NCI-H1694 (cell line): ENCODE results near the gene CLSTN2.
A peak's percentile ranks its signal among the peaks of the same experiment; 100 is the strongest.

Experiments used
- DNase-seq: peaks from one replicate; lab custom pipeline; 2025; lab: John Stamatoyannopoulos, UW

The CLSTN2 gene

DNA sequence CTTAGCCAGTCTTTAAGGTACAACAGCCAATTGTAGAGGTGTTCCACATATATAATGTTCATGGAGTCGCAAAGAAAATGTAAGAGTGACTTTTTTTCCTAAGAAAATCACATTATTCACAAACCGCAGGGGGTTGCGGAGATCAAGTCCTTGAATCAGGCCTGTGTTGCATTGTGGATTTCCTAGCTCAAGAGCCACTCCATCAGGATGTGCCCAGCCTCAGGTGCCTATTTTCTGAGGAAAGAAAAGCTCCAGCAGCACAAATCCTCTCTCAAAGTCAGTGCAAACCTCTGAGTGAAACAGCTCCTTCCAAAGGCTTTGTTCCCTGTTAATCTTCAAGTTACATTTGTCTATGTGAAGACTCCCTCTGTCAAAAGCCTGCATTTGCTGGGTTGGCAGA is 349.4 kb downstream of the CLSTN2 start:
- DNase-seq = no peak

DNA sequence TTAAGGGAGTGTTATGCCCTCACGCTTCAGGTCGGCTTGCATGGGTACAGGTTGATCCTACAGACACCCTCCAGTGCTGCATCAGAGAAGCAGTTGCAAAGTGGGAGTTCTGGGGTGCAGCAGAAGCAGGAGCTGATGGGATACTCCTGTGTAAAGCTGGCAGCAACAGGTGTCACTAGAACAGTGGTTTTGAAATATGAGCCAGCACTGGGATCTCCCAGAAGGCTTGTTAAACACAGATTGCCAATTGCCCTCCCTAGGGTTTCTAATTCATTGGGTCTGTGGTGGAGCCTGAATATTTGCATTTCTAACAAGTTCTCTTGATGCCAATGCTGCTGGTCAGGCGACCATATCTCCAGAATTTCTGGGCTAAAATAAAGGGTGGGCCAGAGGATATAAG is 350.4 kb downstream of the CLSTN2 start:
- DNase-seq = no peak

DNA sequence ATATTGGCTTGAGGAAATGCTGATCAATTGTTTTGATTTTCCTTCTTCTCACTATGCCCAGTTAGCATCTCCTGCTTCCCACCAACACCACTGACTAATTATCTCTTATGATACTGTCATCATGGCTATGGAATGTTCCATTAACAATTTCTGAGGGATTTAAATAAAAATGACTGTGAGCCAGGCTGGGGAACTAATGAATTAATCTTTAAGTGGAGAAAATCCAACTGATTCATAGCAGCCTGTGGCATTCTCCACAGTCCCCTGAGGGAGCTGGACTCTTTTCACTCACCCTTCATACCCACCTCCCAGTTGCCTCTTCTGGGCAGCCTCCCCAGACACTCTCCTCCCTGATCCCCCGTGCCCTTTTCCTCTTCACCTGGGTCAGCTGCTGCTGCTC is 353.6 kb downstream of the CLSTN2 start:
- no peak for DNase-seq

DNA sequence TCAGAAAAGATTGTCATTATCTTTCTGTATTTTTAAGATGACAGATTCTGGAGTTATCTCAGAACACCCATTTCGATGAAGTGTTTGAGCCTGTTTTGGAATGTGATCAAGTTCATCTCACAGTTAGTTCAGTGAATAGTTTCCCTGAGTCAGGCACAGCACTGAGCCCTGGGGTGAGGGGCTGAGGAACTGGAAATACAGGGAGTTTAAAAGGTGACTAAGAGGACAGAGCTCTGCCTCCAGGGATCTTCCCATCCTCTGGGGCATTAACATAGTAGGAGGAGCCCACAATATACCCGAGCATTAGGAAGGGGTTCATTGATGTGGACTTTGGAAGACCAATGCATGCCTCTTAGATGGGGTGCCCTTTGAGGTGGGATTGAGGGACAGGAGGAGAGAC is 355.1 kb downstream of the CLSTN2 start:
- DNase-seq = no peak

DNA sequence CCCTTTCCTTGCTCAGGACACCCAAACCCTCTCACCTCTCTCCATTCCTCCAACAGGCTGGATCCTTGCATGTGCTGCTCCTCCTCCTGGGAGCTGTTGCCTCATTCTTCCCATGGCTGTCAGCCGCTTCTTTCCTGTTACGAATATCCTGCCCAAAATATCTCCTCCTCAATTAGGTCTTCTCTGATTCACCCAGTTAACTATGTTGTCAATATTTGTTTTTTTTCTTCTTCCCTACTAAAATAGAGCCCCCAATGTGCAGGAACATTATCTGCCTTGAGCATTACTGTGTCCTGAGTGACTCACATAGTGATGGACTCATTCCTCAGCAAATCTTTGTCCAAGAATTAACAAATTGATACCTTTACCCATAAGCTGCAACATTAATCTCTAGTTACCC is 357.2 kb downstream of the CLSTN2 start:
- DNase-seq = no peak

DNA sequence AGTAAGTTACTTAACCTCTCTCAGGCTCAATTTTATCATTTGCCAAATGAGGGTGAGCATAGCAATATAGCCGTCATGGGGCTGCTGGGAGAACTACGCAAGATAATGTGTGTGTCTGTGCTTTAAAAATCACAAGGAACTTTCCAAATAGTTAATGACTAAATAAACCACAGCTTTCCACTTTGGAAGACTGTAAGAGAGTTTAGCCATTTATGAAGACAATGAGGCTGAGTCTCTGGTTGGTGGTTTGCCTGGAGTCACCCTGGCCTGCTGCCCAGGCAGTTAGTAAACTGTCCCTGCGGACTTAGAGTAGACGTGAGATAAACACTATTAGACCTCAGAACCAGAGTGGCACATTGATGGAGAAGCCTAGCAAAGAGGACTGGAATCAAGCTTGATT is 357.7 kb downstream of the CLSTN2 start:
- DNase-seq = no peak

DNA sequence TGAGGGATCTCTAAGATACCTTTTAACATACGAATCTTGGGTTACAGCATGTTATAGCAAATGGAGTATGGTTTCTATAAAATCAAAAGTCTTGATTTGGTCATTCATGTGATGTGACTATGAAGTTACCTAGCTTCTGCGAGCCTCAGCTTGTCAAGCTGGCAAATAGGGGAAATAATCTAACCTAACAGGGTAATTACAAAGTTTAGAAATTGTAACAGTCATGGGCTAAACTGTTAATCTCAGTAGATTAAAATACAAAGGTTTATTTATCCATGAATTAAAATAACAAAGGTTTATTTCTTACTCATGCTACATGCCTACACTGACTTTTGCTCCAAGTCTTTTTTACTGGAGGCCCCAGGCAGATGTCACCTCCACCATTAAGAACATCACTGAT is 359.1 kb downstream of the CLSTN2 start:
- DNase-seq = no peak

DNA sequence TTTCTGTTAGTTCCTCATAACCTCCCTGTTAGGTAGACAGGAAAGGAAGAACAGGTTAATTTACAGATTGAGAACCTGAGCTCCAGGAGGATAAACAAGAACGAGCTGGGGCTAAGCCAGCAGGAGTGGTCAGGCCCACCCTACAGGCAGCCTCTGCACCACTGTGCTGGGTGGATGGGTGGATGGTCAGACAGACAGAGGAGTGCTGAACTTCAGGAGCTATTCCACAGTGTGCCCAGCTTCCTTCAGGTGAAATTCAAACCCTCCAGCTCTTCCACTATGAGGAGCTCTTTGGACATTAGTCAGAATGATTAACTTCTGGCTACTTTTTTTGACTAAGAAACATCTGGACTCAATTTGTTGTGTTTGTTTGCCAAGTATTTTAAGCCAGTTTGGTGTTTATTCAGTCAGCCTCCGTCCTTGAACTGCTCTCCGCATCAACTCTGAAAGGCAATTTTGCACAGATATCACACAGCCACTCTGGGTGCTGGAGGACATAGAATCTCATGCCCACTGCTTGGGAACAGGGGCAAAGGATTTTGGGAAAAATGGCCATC is 361.9 kb downstream of the CLSTN2 start:
- DNase-seq = peak; percentile 18

DNA sequence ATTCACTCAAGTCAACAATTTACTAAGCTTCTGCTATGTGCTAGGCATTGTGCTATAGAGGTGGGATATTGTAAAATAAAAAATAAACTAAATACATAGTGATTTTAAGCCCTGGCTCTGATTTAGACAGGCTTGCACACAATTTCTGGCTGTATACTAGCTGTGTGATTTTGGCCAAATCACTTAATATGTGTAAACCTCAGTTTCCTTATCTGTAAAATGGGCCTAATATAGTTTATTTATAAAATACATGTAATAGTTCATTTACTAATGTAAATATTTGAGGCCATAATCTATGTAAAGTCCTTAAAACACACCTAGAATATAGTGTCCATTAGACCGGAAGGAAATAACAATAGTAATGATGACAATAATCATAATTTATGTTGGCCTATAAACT is 363.1 kb downstream of the CLSTN2 start:
- DNase-seq = no peak

DNA sequence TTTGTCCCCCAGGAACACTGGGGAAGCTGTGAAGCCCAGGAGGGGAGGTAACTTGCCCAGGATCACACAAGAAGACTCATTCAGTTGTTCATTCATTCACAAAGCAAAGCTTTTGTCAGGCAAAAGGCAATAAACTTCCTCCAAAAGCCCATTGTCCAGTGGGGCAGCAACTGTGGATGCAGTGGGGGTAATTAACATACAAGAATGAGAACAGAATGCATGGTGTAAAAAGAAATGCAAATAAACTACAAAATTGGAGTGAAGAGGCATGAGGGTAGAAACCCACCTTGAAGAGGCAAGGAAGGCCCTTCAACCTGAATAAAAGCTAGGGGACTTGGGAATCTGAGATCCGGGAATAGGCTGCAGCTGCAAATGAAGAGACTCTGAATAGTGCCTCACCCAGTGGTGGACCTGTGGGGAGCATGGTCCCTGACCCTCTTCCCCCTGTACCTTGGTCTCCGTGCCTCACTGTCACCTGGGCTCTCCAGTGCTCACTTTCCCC is 363.6 kb downstream of the CLSTN2 start:
- DNase-seq = no peak

DNA sequence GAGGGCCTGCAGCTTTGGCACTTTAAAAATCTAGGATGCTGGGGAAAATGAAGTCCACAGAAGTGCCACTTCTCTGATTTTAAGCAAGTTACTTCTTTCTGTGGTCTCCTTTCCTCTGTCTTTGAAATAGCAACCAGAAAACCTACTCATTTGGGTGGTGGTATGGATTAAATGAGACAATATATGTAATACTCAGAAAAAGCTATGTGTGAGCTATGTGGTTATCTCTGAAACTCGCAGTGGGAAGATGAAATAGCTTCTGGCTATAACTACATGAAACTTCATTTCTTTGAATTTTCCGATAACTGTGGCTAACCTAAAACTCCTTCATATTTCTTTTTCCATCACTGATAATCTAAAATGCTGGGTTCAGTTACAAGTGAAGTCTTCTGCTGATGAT is 368.9 kb downstream of the CLSTN2 start:
- DNase-seq = no peak

DNA sequence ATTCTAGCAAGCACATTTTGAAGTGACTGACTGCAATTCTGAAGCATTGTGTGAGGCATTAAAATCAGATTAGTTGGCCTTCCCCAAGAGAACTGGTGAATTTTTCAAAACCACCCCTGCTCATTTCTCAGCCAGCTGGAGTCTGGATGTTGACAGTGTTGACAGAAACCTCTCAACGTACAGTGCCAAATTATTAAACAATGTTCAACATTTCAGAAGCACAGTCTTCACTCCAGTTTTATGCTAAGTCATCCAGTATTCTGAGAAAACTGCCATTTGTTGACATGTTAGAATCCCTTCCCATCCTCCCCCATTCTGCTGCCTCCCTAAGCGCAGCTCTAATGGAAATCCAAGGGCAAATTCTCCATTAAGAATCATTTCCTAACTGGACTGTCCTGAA is 373.6 kb downstream of the CLSTN2 start:
- DNase-seq = no peak

DNA sequence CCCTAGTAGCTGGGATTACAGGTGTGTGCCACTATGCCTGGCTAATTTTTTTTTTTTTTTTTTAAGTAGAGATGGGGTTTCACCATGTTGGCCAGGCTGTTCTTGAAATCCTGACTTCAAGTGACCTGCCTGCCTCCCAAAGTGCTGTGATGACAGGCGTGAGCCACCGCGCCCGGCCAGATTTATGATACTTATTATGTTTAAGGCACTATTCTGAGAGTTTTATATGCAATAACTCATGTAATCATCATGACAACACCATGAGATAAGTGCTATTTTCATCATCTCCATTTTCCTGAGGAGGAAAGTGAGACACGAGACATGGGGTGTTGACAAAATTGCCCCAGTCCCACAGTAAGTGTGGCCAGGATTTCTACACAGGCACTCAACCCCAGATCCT is 376.4 kb downstream of the CLSTN2 start:
- DNase-seq = no peak

DNA sequence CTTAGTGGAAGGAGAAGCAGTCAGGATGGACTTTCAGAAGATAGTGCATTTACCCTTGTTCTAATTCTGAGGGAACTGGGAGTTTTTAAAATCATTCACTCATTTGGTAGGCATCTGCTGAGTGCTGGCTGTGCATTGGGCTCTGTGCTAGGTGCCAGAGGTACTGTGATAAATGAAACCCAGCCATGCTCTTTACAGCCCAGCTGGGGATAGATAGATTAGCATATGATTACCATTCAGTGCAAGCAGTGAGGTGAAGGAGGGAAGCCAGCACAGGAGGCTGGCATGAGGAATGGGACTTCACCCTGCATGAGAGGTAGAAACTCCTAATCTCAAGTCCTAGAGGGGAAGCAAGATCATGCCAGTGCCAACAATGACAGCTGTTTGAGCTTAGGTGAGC is 381.0 kb downstream of the CLSTN2 start:
- DNase-seq = peak; percentile 40

DNA sequence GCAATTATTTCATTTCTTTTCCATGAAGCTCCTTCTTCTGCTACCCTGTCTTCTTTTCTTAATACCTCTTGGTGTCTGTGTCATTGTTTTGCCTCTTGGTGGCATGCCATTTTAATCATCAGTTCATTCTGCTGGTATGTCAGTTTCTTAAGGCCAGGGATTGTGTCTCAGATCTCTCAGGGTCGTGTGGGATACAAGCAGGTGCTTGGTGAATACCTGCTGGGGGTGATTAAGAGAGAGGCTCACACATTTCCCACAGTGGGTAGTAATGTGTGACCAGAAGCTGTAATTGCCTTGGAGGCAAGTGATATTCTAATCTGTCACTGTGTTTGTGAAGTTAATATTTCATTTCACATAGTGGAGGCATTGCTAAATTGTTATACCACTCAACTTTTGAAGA is 381.5 kb downstream of the CLSTN2 start:
- DNase-seq = no peak

DNA sequence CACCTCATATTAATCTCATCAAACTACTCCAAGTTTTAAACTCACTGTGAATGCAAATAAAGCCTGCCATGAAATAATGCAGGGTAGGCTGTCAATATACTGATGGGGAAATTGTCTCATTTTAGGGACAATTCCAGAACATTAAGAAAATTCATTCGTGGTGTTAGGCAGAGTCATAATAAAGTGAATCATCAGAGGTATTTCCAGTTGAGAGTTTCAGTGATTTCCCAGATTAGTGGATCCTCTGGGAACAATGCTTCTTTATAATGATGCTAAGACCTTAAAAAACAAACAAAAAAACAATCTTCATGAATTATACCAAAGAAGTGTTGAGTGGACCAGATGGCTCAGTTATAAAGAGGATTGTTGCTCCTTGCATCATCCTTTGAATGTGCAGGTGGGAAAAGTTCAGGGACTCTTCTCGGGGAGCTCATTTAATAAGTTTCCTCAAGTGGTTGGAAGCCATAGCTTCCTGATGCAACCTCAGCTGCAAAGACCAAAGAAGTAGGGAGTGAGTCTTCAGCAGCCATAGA is 381.9 kb downstream of the CLSTN2 start:
- DNase-seq = no peak

DNA sequence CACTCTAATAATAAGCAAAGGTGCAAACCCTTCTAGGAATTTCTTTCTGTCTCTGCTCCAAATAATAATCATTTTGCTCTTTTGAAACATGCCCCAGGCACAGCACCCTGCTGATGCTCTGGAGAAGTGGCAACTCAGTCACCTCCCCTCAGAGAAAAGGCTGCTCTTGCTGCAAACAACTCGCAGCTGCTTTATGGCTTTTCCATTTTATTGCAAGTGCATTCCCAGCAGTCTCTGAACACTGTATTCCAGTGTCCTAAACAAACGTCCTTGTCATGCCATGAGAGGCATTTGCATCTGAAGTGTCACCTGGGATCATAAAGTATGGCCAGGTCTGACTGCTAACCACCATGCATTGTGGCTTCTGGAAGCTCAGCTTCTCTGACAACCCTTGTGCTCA is 384.8 kb downstream of the CLSTN2 start:
- DNase-seq = no peak

DNA sequence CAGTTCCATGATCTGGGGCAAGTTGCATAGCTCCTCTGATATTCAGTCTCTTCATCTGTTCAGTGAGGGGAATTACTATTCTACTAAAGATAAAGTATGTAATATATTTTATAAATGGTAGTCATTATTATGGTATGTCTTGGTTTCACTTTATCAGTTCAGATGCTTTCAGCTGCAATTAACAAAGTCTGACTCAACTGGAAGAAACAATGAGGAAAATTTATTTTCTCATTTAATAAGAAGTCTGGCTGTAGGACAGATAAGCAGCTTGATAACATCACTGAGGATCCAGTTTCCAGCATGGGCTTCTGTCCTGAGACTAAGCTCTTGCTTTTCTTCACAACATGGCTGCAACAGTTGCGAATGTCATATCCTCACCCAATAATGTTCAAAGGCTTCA is 388.6 kb downstream of the CLSTN2 start:
- DNase-seq = no peak

DNA sequence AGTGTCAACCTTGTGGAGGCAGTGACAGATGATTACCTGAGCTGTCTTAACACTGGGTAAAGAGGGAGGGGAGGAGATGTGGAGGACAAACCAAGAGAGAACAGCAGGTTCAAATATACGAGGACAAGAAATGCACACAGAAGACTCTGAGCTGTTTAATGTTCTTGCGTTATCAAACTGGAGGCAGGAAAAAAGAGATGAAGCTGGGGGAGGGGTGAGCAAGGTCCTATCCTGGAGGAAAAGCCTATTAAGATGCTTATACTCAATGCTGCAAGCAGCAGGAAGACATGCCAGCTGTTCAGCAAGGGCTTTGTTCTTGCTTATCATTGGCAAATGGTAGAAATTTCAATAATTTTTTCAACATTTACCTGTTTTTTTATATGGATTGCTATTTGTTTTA is 397.1 kb downstream of the CLSTN2 start:
- DNase-seq = no peak

DNA sequence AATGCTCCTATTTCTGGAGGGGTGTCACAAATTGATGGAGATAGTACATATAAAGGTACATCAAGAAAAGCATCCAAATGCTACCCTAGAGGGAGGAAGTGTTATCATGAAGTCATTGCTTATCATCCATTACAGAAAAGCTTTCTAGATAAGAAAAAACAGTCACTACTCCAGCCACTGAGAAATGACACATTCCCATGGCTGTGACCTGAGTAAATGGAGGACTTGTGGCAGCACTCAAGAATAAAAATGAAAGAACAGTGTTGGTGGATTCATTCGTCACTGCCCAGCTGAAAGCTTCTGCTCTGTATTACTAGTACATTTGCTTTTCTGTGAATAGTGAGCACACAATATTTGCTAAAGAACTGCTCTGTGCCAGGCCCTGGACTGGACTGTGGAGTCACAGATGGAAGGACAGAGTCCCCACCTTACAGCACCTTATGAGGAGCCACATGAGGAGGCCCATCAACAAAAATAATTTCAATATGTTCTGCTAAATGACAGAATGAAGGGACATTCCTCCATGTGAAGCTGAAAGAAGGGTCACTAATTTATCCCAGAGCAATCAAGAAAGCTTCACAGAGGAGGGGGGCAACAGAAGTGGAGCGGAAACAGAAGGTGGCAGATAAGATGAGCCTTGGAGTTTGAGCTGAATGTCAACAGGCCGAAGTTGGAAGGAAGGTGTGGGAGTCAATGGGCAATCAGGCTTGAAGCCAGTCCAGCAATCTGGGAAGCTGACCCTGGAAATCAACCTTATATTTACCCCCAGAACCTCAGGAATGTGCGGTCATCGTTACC is 399.3 kb downstream of the CLSTN2 start:
- no peak for DNase-seq

DNA sequence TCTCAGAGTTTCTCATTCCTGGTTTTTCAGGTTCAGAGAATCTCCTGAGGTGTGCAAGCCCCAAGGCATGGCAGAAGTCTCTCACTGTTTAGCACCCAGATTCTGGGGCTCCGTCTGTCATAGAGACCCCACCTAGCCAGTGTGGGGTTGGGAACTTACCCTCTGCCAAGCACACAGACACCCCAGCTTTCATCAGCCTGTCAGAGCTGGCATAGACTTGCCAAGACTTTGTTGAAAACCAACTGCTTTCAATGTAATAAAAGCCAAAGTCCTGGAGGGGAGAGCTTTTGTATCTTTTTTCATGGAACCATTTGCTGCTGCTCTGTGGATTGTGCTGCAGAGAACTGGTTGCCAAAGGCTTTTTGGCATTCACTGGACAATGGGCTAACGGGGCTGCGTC is 401.5 kb downstream of the CLSTN2 start:
- DNase-seq = no peak

DNA sequence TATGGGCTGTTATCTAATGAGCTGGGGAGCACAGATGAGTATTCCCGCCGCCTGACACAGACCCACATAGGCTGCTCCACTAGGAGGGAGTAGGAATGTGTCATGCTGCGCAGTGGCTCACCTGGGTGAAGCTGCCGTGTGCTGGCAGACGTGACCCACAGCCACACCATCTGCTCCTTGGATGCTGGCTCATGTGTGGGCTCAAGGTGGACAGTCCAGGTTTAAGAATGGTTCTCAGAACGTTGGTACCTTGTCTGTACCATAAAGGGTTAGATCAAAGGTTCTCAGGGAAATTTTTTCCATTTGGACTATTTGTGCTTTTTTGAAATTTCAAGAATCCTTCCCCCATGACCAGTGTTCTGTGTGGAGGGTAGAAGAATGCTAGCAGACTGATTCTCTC is 403.9 kb downstream of the CLSTN2 start:
- DNase-seq = no peak

DNA sequence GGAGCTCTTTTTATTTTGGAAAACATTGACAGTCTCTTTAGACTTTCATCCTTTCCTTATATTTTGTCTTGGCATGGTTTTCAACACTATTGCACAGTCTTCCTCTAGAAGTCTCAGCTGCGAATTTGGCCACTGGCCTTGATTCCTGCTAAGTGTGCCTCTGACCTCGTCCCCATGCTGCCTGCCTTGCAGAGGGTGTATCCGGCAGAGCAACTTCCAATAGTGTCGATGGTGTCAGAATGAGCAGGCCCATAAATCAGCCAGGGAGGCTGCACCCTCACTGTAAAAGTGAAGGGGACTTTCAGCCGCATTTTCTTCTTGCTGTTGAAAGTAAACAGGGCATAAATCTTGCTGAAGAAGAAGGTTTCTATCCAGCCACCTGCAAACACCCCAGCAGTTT is 406.2 kb downstream of the CLSTN2 start:
- no peak for DNase-seq
